H9 (cell line): ENCODE results near the gene AHCY. TPM values are rescaled to one million over a fixed set of nuclear protein-coding genes. Genes with fewer than 3 reads are reported as not detected.

Experiments used
- DNase-seq: peaks from one replicate; pipeline ENCODE4 v3.0.0-alpha.2; 2017
- H2AFZ ChIP-seq: one replicate; pipeline ENCODE4 v1.6.1; 2013; ENCODE audit warnings: mild to moderate bottlenecking, low read length, control low read depth, moderate library complexity
- H2AK5ac ChIP-seq: 2 replicates; pipeline ENCODE4 v1.6.1; 2013; ENCODE audit warnings: low read length, control low read depth, mixed read lengths; ENCODE audit not compliant: insufficient read length
- H2BK120ac ChIP-seq: one replicate; pipeline ENCODE4 v1.6.1; 2013; ENCODE audit warnings: low read depth, mild to moderate bottlenecking, low read length, control low read depth, inconsistent platforms; ENCODE audit not compliant: poor library complexity, severe bottlenecking
- H2BK12ac ChIP-seq: 2 replicates; pipeline ENCODE4 v1.6.1; 2013; ENCODE audit warnings: low read length, control low read depth, mixed read lengths, low read depth; ENCODE audit not compliant: insufficient read length
- H2BK15ac ChIP-seq: 2 replicates; pipeline ENCODE4 v1.6.1; 2013; ENCODE audit warnings: low read depth, low read length, control low read depth
- H2BK20ac ChIP-seq: one replicate; pipeline ENCODE4 v1.6.1; 2013; ENCODE audit warnings: low read depth, mild to moderate bottlenecking, low read length, control low read depth, inconsistent platforms; ENCODE audit not compliant: poor library complexity, severe bottlenecking
- H2BK5ac ChIP-seq: 2 replicates; pipeline ENCODE4 v1.6.1; 2013; ENCODE audit warnings: low read length, control low read depth, mixed read lengths; ENCODE audit not compliant: insufficient read length
- H3K14ac ChIP-seq: 2 replicates; pipeline ENCODE4 v1.6.1; 2013; ENCODE audit warnings: low read length, control low read depth; ENCODE audit not compliant: insufficient read depth
- H3K18ac ChIP-seq: 2 replicates; pipeline ENCODE4 v1.6.1; 2013; ENCODE audit warnings: low read depth, mild to moderate bottlenecking, mixed read lengths, low read length, control low read depth; ENCODE audit not compliant: insufficient read length
- H3K23ac ChIP-seq: 2 replicates; pipeline ENCODE4 v1.6.1; 2013; ENCODE audit warnings: low read length, control low read depth, mixed read lengths, low read depth; ENCODE audit not compliant: insufficient read length
- H3K23me2 ChIP-seq: 2 replicates; pipeline ENCODE4 v1.6.1; 2013; ENCODE audit warnings: low read depth, mild to moderate bottlenecking, mixed read lengths, low read length, control low read depth; ENCODE audit not compliant: insufficient read length, poor library complexity, severe bottlenecking
- H3K27ac ChIP-seq: 2 replicates; pipeline ENCODE4 v1.5.1; 2013; ENCODE audit warnings: low read length, control low read depth, mixed read lengths, low read depth; ENCODE audit not compliant: insufficient read length
- H3K27me3 ChIP-seq: 2 replicates; pipeline ENCODE4 v1.6.1; 2013; ENCODE audit warnings: low read length, control low read depth, inconsistent platforms; ENCODE audit not compliant: insufficient read depth
- H3K4ac ChIP-seq: 2 replicates; pipeline ENCODE4 v1.6.1; 2013; ENCODE audit warnings: low read depth, mild to moderate bottlenecking, control low read depth, inconsistent platforms, low read length, moderate library complexity
- H3K4me1 ChIP-seq: 2 replicates; pipeline ENCODE4 v1.6.1; 2013; ENCODE audit warnings: low read length, control low read depth, inconsistent platforms; ENCODE audit not compliant: insufficient read depth
- H3K4me2 ChIP-seq: 2 replicates; pipeline ENCODE4 v1.6.1; 2013; ENCODE audit warnings: low read length, control low read depth, mixed read lengths; ENCODE audit not compliant: insufficient read length, insufficient read depth
- H3K56ac ChIP-seq: 2 replicates; pipeline ENCODE4 v1.6.1; 2013; ENCODE audit warnings: low read depth, mild to moderate bottlenecking, mixed read lengths, low read length, control low read depth; ENCODE audit not compliant: insufficient read length
- H3K79me1 ChIP-seq: 2 replicates; pipeline ENCODE4 v1.6.1; 2013; ENCODE audit warnings: low read depth, mild to moderate bottlenecking, moderate library complexity, low read length, control low read depth, inconsistent platforms; ENCODE audit not compliant: insufficient read depth, poor library complexity, severe bottlenecking
- H3K79me2 ChIP-seq: 2 replicates; pipeline ENCODE4 v1.6.1; 2013; ENCODE audit warnings: low read length, control low read depth, inconsistent platforms; ENCODE audit not compliant: insufficient read depth
- H3K9ac ChIP-seq: 2 replicates; pipeline ENCODE4 v1.6.1; 2013; ENCODE audit warnings: low read length, control low read depth, mixed read lengths; ENCODE audit not compliant: insufficient read length; ENCODE audit errors: extremely low read depth
- H3K9me3 ChIP-seq: one replicate; pipeline ENCODE4 v1.6.1; 2013; ENCODE audit warnings: low read depth, low read length, inconsistent platforms; ENCODE audit not compliant: control insufficient read depth
- H3T11ph ChIP-seq: one replicate; pipeline ENCODE4 v1.6.1; 2013; ENCODE audit warnings: mild to moderate bottlenecking, low read length, control low read depth, inconsistent platforms
- H4K20me1 ChIP-seq: one replicate; pipeline ENCODE4 v1.6.1; 2013; ENCODE audit not compliant: control insufficient read depth, insufficient read length, insufficient read depth
- H4K5ac ChIP-seq: 2 replicates; pipeline ENCODE4 v1.6.1; 2013; ENCODE audit warnings: low read depth, mild to moderate bottlenecking, mixed read lengths, low read length, control low read depth; ENCODE audit not compliant: insufficient read length
- H4K8ac ChIP-seq: replicated peaks from 2 replicates; pipeline ENCODE4 v1.6.1; 2013; ENCODE audit warnings: low read length, control low read depth, mixed read lengths, low read depth; ENCODE audit not compliant: insufficient read length
- H4K91ac ChIP-seq: 2 replicates; pipeline ENCODE4 v1.6.1; 2013; ENCODE audit warnings: low read depth, mild to moderate bottlenecking, moderate library complexity, mixed read lengths, low read length, control low read depth; ENCODE audit not compliant: insufficient read length
- H3K27ac Mint-ChIP-seq, 3 experiments: 2 replicates in 2 of 3; 3 replicates in 1 of 3; pipeline ENCODE4 v1.8.0; 2020 to 2021; ENCODE audit warnings: mixed read lengths in 3 of 3, mild to moderate bottlenecking in 1 of 3, moderate library complexity in 1 of 3
- H3K27me3 Mint-ChIP-seq: 2 replicates; pipeline ENCODE4 v1.8.0; 2021; ENCODE audit warnings: low read depth, mild to moderate bottlenecking, moderate library complexity, mixed read lengths
- H3K36me3 Mint-ChIP-seq, 3 experiments: 2 replicates in 2 of 3; 3 replicates in 1 of 3; pipeline ENCODE4 v1.8.0; 2020 to 2021; ENCODE audit warnings: low read depth in 3 of 3, mixed read lengths in 3 of 3; ENCODE audit not compliant: insufficient read depth in 1 of 3
- H3K4me1 Mint-ChIP-seq, 2 experiments: 2 replicates each; pipeline ENCODE4 v1.8.0; 2020; ENCODE audit warnings: mixed read lengths in 2 of 2
- H3K4me3 Mint-ChIP-seq, 2 experiments: 2 replicates in 1 of 2; 3 replicates in 1 of 2; pipeline ENCODE4 v1.8.0; 2020 to 2021; ENCODE audit warnings: mild to moderate bottlenecking in 2 of 2, mixed read lengths in 2 of 2, moderate library complexity in 1 of 2
- H3K9me3 Mint-ChIP-seq, 2 experiments: 2 replicates in 1 of 2; 3 replicates in 1 of 2; pipeline ENCODE4 v1.8.0; 2020; ENCODE audit warnings: mild to moderate bottlenecking in 2 of 2, mixed read lengths in 2 of 2, moderate library complexity in 1 of 2
- WGBS: extraction: QIAGEN DNeasy Blood & Tissue Kit; methylation state at CpG from one replicate; pipeline ENCODE4 v1.1.7; 2013; ENCODE audit warnings: missing lambda C conversion rate, low lambda C conversion rate, mixed read lengths; ENCODE audit not compliant: insufficient read length; ENCODE audit errors: extremely low coverage; 5-methylcytosine and 5-hydroxymethylcytosine counted together
- total RNA-seq: library from RNA; stranded (reverse); gene quantifications from 2 replicates; pipeline ENCODE4 v1.2.1, GENCODE V29; 2021
- TF ChIP-seq, protein P1 (sequence below): fragments of 200-600 bp; sonication (generic); conservative IDR thresholded peaks from 3 replicates; pipeline ENCODE4 v1.8.0; 2021; ENCODE audit warnings: antibody characterized with exemption, mild to moderate bottlenecking

Gene AHCY
- total RNA-seq, 1 experiment from 2014 or later: 461 TPM

DNA sequence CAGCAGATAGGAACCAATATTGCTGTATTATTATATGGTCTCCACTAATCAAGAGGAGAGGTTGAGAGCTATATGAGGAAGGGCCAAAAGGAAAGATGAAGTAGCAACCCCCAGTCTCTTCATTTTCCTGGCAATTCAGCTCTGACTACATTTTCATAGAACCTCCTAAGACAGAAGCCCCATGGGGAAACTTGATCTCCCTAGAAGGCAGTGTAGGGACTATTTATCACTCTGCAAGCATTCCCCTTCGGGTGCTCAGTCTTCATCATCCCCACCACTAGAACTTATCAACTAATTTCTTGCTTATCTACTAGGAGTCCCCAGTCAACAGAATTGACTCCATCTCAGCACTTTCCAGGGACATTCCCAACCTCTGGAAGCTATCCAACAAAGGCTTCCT lies 34.4 kb upstream of the AHCY start:
- Histone ChIP-seq H4K20me1 (no peaks in the 10 kb centered on the region), H3K18ac (no peak overlapping the region), H3K14ac (no peak overlapping the region), H3K4me2 (no peak overlapping the region), H2AFZ (no peak overlapping the region), H3K9me3 (no peaks in the 10 kb centered on the region), H2BK120ac (no peak overlapping the region), H3K79me1 (no peaks in the 10 kb centered on the region), H4K8ac (no peak overlapping the region), H3K4ac (no peak overlapping the region), H3K56ac (no peak overlapping the region), H3K9ac (no peak overlapping the region), H3K23me2 (no peaks in the 10 kb centered on the region), H2BK12ac (no peak overlapping the region), H2AK5ac (no peak overlapping the region), H3K27ac (no peak overlapping the region), H3K23ac (no peak overlapping the region), H3K79me2 (no peaks in the 10 kb centered on the region), H4K5ac (no peak overlapping the region), H3T11ph (no peak overlapping the region), H2BK15ac (no peak overlapping the region), H3K4me1 (no peaks in the 10 kb centered on the region), H3K27me3 (no peaks in the 10 kb centered on the region), H2BK5ac (no peak overlapping the region), H2BK20ac (no peak overlapping the region), H4K91ac (no peak overlapping the region)
- Mint-ChIP-seq H3K4me3 (no peak overlapping the region), H3K27me3 (no peaks in the 10 kb centered on the region), H3K27ac (no peak overlapping the region; a peak in 1 of 7 replicates), H3K4me1 (peaks cover 9 to 15% of the 10 kb centered on the region in 2 experiments), H3K9me3 (no peaks in the 10 kb centered on the region), H3K36me3 (no peaks in the 10 kb centered on the region)
- TF ChIP-seq, protein P1, sequence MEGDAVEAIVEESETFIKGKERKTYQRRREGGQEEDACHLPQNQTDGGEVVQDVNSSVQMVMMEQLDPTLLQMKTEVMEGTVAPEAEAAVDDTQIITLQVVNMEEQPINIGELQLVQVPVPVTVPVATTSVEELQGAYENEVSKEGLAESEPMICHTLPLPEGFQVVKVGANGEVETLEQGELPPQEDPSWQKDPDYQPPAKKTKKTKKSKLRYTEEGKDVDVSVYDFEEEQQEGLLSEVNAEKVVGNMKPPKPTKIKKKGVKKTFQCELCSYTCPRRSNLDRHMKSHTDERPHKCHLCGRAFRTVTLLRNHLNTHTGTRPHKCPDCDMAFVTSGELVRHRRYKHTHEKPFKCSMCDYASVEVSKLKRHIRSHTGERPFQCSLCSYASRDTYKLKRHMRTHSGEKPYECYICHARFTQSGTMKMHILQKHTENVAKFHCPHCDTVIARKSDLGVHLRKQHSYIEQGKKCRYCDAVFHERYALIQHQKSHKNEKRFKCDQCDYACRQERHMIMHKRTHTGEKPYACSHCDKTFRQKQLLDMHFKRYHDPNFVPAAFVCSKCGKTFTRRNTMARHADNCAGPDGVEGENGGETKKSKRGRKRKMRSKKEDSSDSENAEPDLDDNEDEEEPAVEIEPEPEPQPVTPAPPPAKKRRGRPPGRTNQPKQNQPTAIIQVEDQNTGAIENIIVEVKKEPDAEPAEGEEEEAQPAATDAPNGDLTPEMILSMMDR: no peak
- WGBS: no CpG with 5 or more reads among the region's 1 CpG
- DNase-seq: no peak
